ENCODE data around the gene AKIRIN2. TPM values are rescaled to one million over a fixed set of nuclear protein-coding genes. Genes with fewer than 3 reads are reported as not detected.

Gene AKIRIN2
- total RNA-seq, 1 donor from 2014 or later, result 65.4 TPM

DNA sequence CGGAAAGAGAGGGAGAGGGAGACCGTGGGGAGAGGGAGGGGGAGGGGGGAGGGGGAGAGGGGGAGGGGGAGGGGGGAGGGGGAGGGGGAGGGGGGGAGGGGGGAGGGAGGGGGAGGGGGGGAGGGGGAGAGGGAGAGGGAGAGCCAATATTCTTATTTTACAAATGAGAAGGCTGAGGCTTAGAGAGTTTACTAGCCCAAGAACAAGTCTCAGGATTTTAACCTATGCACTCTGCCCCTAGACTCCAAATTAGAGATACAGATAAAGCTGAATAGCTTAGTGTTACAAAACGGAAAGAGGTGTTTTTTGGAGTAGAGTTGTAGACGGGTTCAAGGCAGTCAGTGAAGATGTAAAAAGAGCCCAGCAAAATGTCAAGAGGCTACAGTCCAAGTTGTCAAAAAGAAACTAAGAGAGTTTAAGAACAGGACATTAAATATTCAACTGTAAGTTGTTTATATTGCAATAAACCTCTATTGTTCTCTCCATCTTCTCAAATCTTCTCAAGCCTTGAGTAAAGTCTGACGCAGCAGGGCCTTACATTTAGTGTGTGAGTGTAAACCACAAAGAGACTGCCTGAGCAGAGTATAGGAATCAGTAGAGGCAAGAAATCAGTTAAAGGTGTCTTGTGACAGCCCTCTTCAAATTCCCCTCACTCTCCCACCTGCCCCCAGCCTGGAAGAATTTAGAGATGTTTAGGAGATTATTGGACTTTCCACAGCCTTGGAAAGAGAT is 34.9 kb upstream of the AKIRIN2 start:
- Histone ChIP-seq H3K4me2 (ENCODE audit: low read length) (no peak overlapping the region), H3K27ac (ENCODE audit: low read depth, low read length) (no peak overlapping the region), H3K36me3 (ENCODE audit: insufficient read depth, low read length) (no peaks in the 10 kb centered on the region), H3K4me3 (ENCODE audit: insufficient read depth, low read depth, low read length) (no peak overlapping the region), H2AFZ (ENCODE audit: low read depth, low read length) (no peak overlapping the region), H3K4me1 (ENCODE audit: insufficient read depth, low read length) (peaks cover 5% of the 10 kb centered on the region), H3K9me3 (ENCODE audit: insufficient read depth, low read depth, low read length) (no peaks in the 10 kb centered on the region), H3K79me2 (ENCODE audit: insufficient read depth, low read length) (no peaks in the 10 kb centered on the region), H4K20me1 (ENCODE audit: insufficient read depth, low read length) (no peaks in the 10 kb centered on the region), H3K27me3 (ENCODE audit: insufficient read depth, low read length) (no peaks in the 10 kb centered on the region), H3K9ac (ENCODE audit: low read length) (no peak overlapping the region)
- TF ChIP-seq EZH2 (IDR thresholded peaks at IDR 0.05; ENCODE audit: insufficient read depth, low read length), result no peak
- TF ChIP-seq, protein P1, sequence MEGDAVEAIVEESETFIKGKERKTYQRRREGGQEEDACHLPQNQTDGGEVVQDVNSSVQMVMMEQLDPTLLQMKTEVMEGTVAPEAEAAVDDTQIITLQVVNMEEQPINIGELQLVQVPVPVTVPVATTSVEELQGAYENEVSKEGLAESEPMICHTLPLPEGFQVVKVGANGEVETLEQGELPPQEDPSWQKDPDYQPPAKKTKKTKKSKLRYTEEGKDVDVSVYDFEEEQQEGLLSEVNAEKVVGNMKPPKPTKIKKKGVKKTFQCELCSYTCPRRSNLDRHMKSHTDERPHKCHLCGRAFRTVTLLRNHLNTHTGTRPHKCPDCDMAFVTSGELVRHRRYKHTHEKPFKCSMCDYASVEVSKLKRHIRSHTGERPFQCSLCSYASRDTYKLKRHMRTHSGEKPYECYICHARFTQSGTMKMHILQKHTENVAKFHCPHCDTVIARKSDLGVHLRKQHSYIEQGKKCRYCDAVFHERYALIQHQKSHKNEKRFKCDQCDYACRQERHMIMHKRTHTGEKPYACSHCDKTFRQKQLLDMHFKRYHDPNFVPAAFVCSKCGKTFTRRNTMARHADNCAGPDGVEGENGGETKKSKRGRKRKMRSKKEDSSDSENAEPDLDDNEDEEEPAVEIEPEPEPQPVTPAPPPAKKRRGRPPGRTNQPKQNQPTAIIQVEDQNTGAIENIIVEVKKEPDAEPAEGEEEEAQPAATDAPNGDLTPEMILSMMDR (IDR thresholded peaks at IDR 0.05; ENCODE audit: insufficient read depth, low read depth, low read length), result no peak
- Mint-ChIP-seq H3K27me3 (ENCODE audit: low read depth, unreplicated experiment) (no peaks in the 10 kb centered on the region), H3K9me3 (ENCODE audit: unreplicated experiment) (no peaks in the 10 kb centered on the region), H3K4me1 (ENCODE audit: low read depth, unreplicated experiment) (peaks cover 1% of the 10 kb centered on the region), H3K27ac (ENCODE audit: unreplicated experiment) (no peak overlapping the region), H3K4me3 (ENCODE audit: unreplicated experiment) (no peak overlapping the region), H3K36me3 (ENCODE audit: low read depth, unreplicated experiment) (no peaks in the 10 kb centered on the region)
- FAIRE-seq (no peak), DNase-seq (ENCODE audit: low read depth) (no peak)

DNA sequence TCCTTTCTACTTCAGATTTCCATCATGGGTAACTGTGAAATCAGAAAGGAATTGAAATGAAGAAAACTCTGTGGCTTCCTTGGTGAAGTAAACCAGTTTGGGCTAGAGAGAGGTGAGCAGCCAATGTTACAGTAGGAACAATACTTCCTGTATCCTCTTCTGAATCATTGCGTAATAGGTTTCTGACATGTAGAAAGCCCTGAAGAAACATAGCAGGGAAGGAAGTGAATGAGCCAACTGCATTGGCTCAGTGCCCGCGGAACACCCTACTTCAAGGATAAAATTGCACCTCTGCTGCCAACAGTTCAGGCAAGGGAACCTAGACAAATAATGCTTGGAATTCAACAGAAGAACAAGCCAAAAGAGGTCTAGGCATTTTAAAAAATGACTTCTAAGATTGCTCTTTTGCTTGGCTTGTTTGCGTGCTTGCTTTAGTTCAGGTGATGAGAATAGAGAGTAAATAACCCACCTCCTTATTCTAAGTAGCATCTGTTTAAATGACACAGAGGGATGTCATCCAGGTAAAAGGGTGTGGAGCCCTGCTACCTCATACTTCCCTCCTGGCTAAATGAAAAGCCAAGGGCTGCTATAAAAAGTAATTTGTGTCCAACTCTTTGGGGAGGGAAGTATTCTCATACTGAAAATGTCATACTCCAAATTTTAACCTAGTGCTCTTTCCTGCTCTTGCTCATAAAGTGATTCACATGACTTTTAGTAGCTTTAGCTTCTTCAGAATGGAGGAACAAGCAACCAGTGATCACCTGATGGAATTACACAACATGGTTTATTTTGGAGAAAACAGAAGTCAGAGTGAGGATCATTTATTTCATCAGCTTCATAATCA is 30.0 kb upstream of the AKIRIN2 start:
- H3K4me1 ChIP-seq (ENCODE audit: insufficient read depth, low read length), result peaks cover 11% of the 10 kb centered on the region
- H3K9ac ChIP-seq (ENCODE audit: low read length), result peak overlapping the region; percentile 9
- H3K4me2 ChIP-seq (ENCODE audit: low read length), result peak overlapping the region; percentile 40
- no peak overlapping the region for H3K27ac ChIP-seq (ENCODE audit: low read depth, low read length)
- no peaks in the 10 kb centered on the region for H3K36me3 ChIP-seq (ENCODE audit: insufficient read depth, low read length)
- H3K27me3 Mint-ChIP-seq (ENCODE audit: low read depth, unreplicated experiment), result peaks cover 11% of the 10 kb centered on the region
- H3K4me3 Mint-ChIP-seq (ENCODE audit: unreplicated experiment), result no peak overlapping the region
- H3K27me3 ChIP-seq (ENCODE audit: insufficient read depth, low read length), result no peaks in the 10 kb centered on the region
- no peaks in the 10 kb centered on the region for H3K9me3 Mint-ChIP-seq (ENCODE audit: unreplicated experiment)
- H2AFZ ChIP-seq (ENCODE audit: low read depth, low read length), result no peak overlapping the region
- H3K4me3 ChIP-seq (ENCODE audit: insufficient read depth, low read depth, low read length), result no peak overlapping the region
- no peaks in the 10 kb centered on the region for H3K79me2 ChIP-seq (ENCODE audit: insufficient read depth, low read length)
- peaks cover 6% of the 10 kb centered on the region for H3K4me1 Mint-ChIP-seq (ENCODE audit: low read depth, unreplicated experiment)
- no peak overlapping the region for H3K27ac Mint-ChIP-seq (ENCODE audit: unreplicated experiment)
- peak; percentile 91 for DNase-seq (ENCODE audit: low read depth)
- no peaks in the 10 kb centered on the region for H3K9me3 ChIP-seq (ENCODE audit: insufficient read depth, low read depth, low read length)
- no peak for FAIRE-seq
- TF ChIP-seq EZH2 (IDR thresholded peaks at IDR 0.05; ENCODE audit: insufficient read depth, low read length), result no peak
- TF ChIP-seq, protein P1 (IDR thresholded peaks at IDR 0.05; ENCODE audit: insufficient read depth, low read depth, low read length), result no peak
- no peaks in the 10 kb centered on the region for H4K20me1 ChIP-seq (ENCODE audit: insufficient read depth, low read length)
- no peaks in the 10 kb centered on the region for H3K36me3 Mint-ChIP-seq (ENCODE audit: low read depth, unreplicated experiment)
